Upper lobe of right lung (tissue), 1 donor: Measurements from ENCODE around the gene ACTN2. TPM values are rescaled to one million over a fixed set of nuclear protein-coding genes. Genes with fewer than 3 reads are reported as not detected.

ENCODE experiments used
- ATAC-seq: fragments of 200-7000 bp; cut with Tn5 transposase; one replicate; pipeline ENCODE4 v1.9.1; 2020; ENCODE audit warnings: mild to moderate bottlenecking, moderate library complexity
- DNase-seq: peaks from one replicate; pipeline ENCODE4 v3.0.0-alpha.2; 2020
- H3K27ac ChIP-seq: fragments of 200-600 bp; one replicate; pipeline ENCODE4 v1.8.0; 2022
- H3K27me3 ChIP-seq: fragments of 200-600 bp; one replicate; pipeline ENCODE4 v1.8.0; 2022; ENCODE audit warnings: mild to moderate bottlenecking
- H3K36me3 ChIP-seq: fragments of 200-600 bp; one replicate; pipeline ENCODE4 v1.8.0; 2022
- H3K4me1 ChIP-seq: fragments of 200-600 bp; one replicate; pipeline ENCODE4 v1.8.0; 2022
- H3K4me3 ChIP-seq: fragments of 200-600 bp; one replicate; pipeline ENCODE4 v1.8.0; 2022; ENCODE audit warnings: mild to moderate bottlenecking
- H3K9me3 ChIP-seq: fragments of 200-600 bp; one replicate; pipeline ENCODE4 v1.8.0; 2022
- intact Hi-C: fragments of 100-400 bp; cut with DNase I; formaldehyde crosslinking; loops from one replicate; pipeline ENCODE4 v1.11.0; 2022
- total RNA-seq: library from RNA; stranded (reverse); fragmentation: NEBNext Ultra II Directional; extraction: Animal tissue kit (Norgen Biotek cat#: 25700); gene quantifications from one replicate; pipeline ENCODE4 v1.2.1, GENCODE V29; 2021
- TF ChIP-seq, protein P1 (sequence below): fragments of 200-600 bp; IDR thresholded peaks from one replicate; pipeline ENCODE4 v1.8.0; 2022; ENCODE audit warnings: antibody characterized with exemption
- donor health status: DM: no; HTN: yes; CAD: no; lungs with severe emphysema.

ACTN2 gene
- total RNA-seq, 1 donor from 2014 or later: 2.8 TPM

- Histone ChIP-seq H3K36me3 (no peaks in the 10 kb centered on the region), H3K4me3 (no peak overlapping the region), H3K9me3 (no peaks in the 10 kb centered on the region), H3K4me1 (no peaks in the 10 kb centered on the region), H3K27ac (no peak overlapping the region), H3K27me3 (no peaks in the 10 kb centered on the region)
- DNase-seq: no peak
- TF ChIP-seq, protein P1, sequence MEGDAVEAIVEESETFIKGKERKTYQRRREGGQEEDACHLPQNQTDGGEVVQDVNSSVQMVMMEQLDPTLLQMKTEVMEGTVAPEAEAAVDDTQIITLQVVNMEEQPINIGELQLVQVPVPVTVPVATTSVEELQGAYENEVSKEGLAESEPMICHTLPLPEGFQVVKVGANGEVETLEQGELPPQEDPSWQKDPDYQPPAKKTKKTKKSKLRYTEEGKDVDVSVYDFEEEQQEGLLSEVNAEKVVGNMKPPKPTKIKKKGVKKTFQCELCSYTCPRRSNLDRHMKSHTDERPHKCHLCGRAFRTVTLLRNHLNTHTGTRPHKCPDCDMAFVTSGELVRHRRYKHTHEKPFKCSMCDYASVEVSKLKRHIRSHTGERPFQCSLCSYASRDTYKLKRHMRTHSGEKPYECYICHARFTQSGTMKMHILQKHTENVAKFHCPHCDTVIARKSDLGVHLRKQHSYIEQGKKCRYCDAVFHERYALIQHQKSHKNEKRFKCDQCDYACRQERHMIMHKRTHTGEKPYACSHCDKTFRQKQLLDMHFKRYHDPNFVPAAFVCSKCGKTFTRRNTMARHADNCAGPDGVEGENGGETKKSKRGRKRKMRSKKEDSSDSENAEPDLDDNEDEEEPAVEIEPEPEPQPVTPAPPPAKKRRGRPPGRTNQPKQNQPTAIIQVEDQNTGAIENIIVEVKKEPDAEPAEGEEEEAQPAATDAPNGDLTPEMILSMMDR: no peak
- no peak for ATAC-seq
- intact Hi-C loops: no loop called here
These were observed 64.6 kb downstream of the ACTN2 start for GRCh38 chr1:236750928-236751327.

- intact Hi-C loops: no loop called here
- no peak for ATAC-seq
- no peaks in the 10 kb centered on the region for H3K4me1 ChIP-seq
- TF ChIP-seq, protein P1: no peak
- no peaks in the 10 kb centered on the region for H3K9me3 ChIP-seq
- H3K4me3 ChIP-seq: no peak overlapping the region
- DNase-seq: no peak
- no peaks in the 10 kb centered on the region for H3K36me3 ChIP-seq
- no peak overlapping the region for H3K27ac ChIP-seq
- H3K27me3 ChIP-seq: no peaks in the 10 kb centered on the region
These were observed 65.1 kb downstream of the ACTN2 start for GRCh38 chr1:236751385-236751784.

DNA sequence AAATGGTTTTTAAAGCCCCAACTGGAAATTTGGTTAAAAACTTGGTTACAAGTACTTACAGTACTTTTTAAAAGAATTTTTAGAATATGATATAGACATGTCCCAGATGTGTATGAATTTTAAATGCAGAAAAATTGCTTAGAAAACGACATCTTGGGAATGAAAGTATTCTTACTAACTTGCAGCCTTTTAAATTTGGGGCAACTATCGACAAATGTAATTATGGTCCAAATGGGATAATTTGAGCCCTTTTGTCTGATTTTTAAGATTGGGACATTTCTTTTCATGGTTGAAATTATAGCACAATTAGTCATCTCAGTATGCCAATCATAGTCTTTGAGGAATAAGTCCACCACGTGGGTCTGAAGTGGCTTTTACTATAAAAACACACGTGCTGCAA lies 65.6 kb downstream of the ACTN2 start:
- Histone ChIP-seq H3K9me3 (no peaks in the 10 kb centered on the region), H3K4me1 (no peaks in the 10 kb centered on the region), H3K27me3 (no peaks in the 10 kb centered on the region), H3K4me3 (no peak overlapping the region), H3K36me3 (no peaks in the 10 kb centered on the region), H3K27ac (no peak overlapping the region)
- DNase-seq: no peak
- intact Hi-C loops: no loop called here
- ATAC-seq: no peak
- TF ChIP-seq, protein P1: no peak

DNA sequence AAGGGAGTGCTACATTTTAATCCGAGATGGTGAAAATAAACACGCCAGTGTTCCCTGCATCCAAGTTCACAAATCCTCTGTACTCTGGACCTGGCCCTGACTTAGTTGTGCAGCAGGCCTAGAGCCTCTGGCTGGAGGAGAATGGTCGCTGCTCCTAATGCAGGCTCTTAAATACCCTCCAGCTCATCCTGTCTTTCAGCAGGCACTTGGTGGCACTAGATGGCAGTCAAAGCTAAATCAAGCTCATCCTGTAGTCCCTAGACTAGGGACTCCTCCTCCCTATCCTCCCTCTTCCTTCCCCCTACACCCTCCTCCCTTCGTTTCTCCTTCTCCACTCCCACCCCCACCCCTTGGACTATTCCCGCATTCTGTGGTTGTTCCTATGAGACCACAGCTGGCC lies 67.2 kb downstream of the ACTN2 start:
- no peaks in the 10 kb centered on the region for H3K4me1 ChIP-seq
- TF ChIP-seq, protein P1: no peak
- no peak overlapping the region for H3K4me3 ChIP-seq
- intact Hi-C loops: no loop called here
- no peak overlapping the region for H3K27ac ChIP-seq
- no peaks in the 10 kb centered on the region for H3K36me3 ChIP-seq
- ATAC-seq (no peak), DNase-seq (no peak)
- no peaks in the 10 kb centered on the region for H3K9me3 ChIP-seq
- no peaks in the 10 kb centered on the region for H3K27me3 ChIP-seq

DNA sequence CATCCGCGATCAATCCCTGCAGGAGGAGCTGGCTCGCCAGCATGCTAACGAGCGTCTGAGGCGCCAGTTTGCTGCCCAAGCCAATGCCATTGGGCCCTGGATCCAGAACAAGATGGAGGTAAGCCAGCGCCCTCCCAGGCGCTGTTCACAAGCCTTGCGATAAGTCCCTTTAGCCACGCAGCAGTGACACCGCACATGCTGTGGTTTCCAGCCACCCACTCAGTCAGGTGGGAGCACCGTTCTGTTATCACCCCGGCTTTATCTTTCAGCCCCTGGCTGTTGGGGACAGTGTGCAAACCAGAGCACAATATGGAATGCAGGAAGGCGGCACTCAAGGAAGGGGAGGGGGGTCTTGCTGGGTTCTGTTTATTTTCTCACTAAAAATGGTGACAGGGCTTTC lies 67.7 kb downstream of the ACTN2 start:
- Histone ChIP-seq H3K36me3 (no peaks in the 10 kb centered on the region), H3K9me3 (no peaks in the 10 kb centered on the region), H3K4me1 (no peaks in the 10 kb centered on the region), H3K27ac (no peak overlapping the region), H3K27me3 (no peaks in the 10 kb centered on the region), H3K4me3 (no peak overlapping the region)
- ATAC-seq (no peak), DNase-seq (no peak)
- intact Hi-C loops: no loop called here
- TF ChIP-seq, protein P1: no peak

DNA sequence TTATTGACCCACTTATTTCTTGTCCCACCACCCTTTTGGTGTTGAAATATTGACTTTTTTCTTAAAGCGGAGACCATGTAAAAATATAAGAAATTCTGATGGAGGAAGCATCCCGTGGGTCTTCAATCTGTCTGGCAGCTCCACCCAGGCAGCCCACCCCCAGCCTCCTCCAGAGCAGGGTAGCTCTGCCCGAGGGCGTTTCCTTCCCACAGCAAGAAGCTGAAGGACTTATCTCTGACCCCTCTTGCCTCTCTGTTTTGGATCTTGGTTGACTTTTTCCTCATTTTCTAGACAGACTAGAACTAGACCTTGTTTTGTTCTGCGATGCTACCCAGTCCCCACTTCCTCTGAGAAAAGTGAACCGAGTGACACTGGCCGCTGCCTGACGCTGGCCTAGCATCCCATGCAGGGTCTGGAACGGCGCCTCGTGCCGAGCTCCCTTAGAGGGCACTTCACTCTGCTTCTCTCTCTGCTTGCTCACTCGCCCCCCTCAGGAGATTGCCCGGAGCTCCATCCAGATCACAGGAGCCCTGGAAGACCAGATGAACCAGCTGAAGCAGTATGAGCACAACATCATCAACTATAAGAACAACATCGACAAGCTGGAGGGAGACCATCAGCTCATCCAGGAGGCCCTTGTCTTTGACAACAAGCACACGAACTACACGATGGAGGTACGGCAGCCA lies 68.4 kb downstream of the ACTN2 start:
- ATAC-seq: no peak
- intact Hi-C loops: no loop called here
- no peak overlapping the region for H3K4me3 ChIP-seq
- TF ChIP-seq, protein P1: no peak
- H3K27ac ChIP-seq: no peak overlapping the region
- H3K4me1 ChIP-seq: no peaks in the 10 kb centered on the region
- H3K36me3 ChIP-seq: no peaks in the 10 kb centered on the region
- H3K27me3 ChIP-seq: no peaks in the 10 kb centered on the region
- no peak for DNase-seq
- no peaks in the 10 kb centered on the region for H3K9me3 ChIP-seq
